Fibroblast of lung (primary cell): Measurements from ENCODE around the gene DOC2A. TPM values are rescaled to one million over a fixed set of nuclear protein-coding genes. Genes with fewer than 3 reads are reported as not detected.

ENCODE experiments used
- DNase-seq, 2 donors: peaks; one replicate each; pipeline versions ENCODE4 v3.0.0 to v3.0.0-alpha.2; 2010; ENCODE audit warnings: low read depth in 2 of 2
- H2AFZ ChIP-seq: 2 replicates; pipeline ENCODE4 v1.5.1; 2012; ENCODE audit warnings: low read length, control low read depth, inconsistent platforms
- H3K27ac ChIP-seq: 2 replicates; pipeline ENCODE4 v1.5.1; 2011; ENCODE audit warnings: low read length, control low read depth; ENCODE audit not compliant: insufficient read depth
- H3K27me3 ChIP-seq: 2 replicates; pipeline ENCODE4 v1.5.1; 2011; ENCODE audit warnings: mild to moderate bottlenecking, low read length; ENCODE audit not compliant: control insufficient read depth, insufficient read depth
- H3K36me3 ChIP-seq: 2 replicates; pipeline ENCODE4 v1.5.1; 2011; ENCODE audit warnings: low read length; ENCODE audit not compliant: control insufficient read depth, insufficient read depth
- H3K4me1 ChIP-seq: 2 replicates; pipeline ENCODE4 v1.5.1; 2011; ENCODE audit warnings: low read length; ENCODE audit not compliant: control insufficient read depth, insufficient read depth; ENCODE audit errors: extremely low read depth
- H3K4me2 ChIP-seq: 2 replicates; pipeline ENCODE4 v1.5.1; 2011; ENCODE audit warnings: low read length, control low read depth; ENCODE audit not compliant: insufficient read depth; ENCODE audit errors: extremely low read depth
- H3K4me3 ChIP-seq, 4 experiments: fragments of 200-600 bp in 1 of 4; sonication (generic) in 1 of 4; replicated peaks in 1 of 4; 2 replicates each; pipeline ENCODE4 v1.5.1; 2011 to 2016; ENCODE audit warnings: low read length in 4 of 4, low read depth in 3 of 4, mild to moderate bottlenecking in 3 of 4, control low read depth in 2 of 4, inconsistent platforms in 1 of 4, mixed read lengths in 1 of 4; ENCODE audit not compliant: insufficient read depth in 1 of 4; ENCODE audit errors: control extremely low read depth in 1 of 4
- H3K79me2 ChIP-seq: 2 replicates; pipeline ENCODE4 v1.5.1; 2012; ENCODE audit warnings: mild to moderate bottlenecking, low read length, inconsistent platforms; ENCODE audit not compliant: control insufficient read depth, insufficient read depth
- H3K9ac ChIP-seq: 2 replicates; pipeline ENCODE4 v1.5.1; 2011; ENCODE audit warnings: mild to moderate bottlenecking, low read length, control low read depth; ENCODE audit not compliant: insufficient read depth
- H3K9me3 ChIP-seq: 2 replicates; pipeline ENCODE4 v1.5.1; 2012; ENCODE audit warnings: low read depth, low read length; ENCODE audit not compliant: control insufficient read depth, insufficient read depth
- H4K20me1 ChIP-seq: 2 replicates; pipeline ENCODE4 v1.5.1; 2011; ENCODE audit warnings: low read length; ENCODE audit not compliant: control insufficient read depth, insufficient read depth; ENCODE audit errors: extremely low read depth
- CTCF ChIP-seq, 2 donors: IDR thresholded peaks in 1 of 2; conservative IDR thresholded peaks in 1 of 2; 1 replicate in 1 of 2; 2 replicates in 1 of 2; pipeline ENCODE4 v1.5.1; 2011 to 2012; ENCODE audit warnings: low read length in 2 of 2, control low read depth in 1 of 2, inconsistent platforms in 1 of 2, low read depth in 1 of 2, mild to moderate bottlenecking in 1 of 2
- EZH2 ChIP-seq: IDR thresholded peaks from 2 replicates; pipeline ENCODE4 v1.5.1; 2012; ENCODE audit warnings: low read length, control low read depth, mild to moderate bottlenecking; ENCODE audit errors: missing control alignments
- polyA plus RNA-seq, 2 donors: library from polyadenylated mRNA; depleted of rRNA in 1 of 2; stranded (reverse) in 1 of 2; unstranded in 1 of 2; fragments of >200 nt; gene quantifications; 2 replicates each; pipeline ENCODE4 v1.2.1, GENCODE V29; 2011 to 2012; ENCODE audit warnings: missing spikeins in 1 of 2
- total RNA-seq: library from RNA; depleted of rRNA; stranded (reverse); fragments of >200 nt; gene quantifications from 2 replicates; pipeline ENCODE4 v1.2.1, GENCODE V29; 2014

Gene DOC2A
- total and polyA plus RNA-seq, 2 donors (not counting 1 experiment from before 2014, with no cell fraction given) = 0.03 to 0.33 TPM

- H3K27ac ChIP-seq = no peak overlapping the region
- no peaks in the 10 kb centered on the region for H3K27me3 ChIP-seq
- H4K20me1 ChIP-seq = no peaks in the 10 kb centered on the region
- peaks cover 36% of the 10 kb centered on the region for H3K36me3 ChIP-seq
- TF ChIP-seq EZH2 (no peak), CTCF (conservative IDR thresholded peaks at IDR 0.05 in 1 of 2, IDR thresholded peaks at IDR 0.05 in 1 of 2; ENCODE audit: low read depth in 1 of 2, low read length in 2 of 2) (no peak)
- no peak overlapping the region for H3K9ac ChIP-seq
- H3K79me2 ChIP-seq = no peaks in the 10 kb centered on the region
- H2AFZ ChIP-seq = no peak overlapping the region
- H3K4me3 ChIP-seq = no peak overlapping the region
- no peak for DNase-seq
- H3K9me3 ChIP-seq = no peaks in the 10 kb centered on the region
- peaks cover 7% of the 10 kb centered on the region for H3K4me1 ChIP-seq
- H3K4me2 ChIP-seq = no peak overlapping the region
Measured at GRCh38 chr16:29990034-29990433, 20.8 kb downstream of the DOC2A start.

- H3K27ac ChIP-seq = no peak overlapping the region
- no peak overlapping the region for H3K9ac ChIP-seq
- H3K9me3 ChIP-seq = no peaks in the 10 kb centered on the region
- H2AFZ ChIP-seq = no peak overlapping the region
- H3K4me1 ChIP-seq = no peaks in the 10 kb centered on the region
- no peak overlapping the region for H3K4me2 ChIP-seq
- no peak overlapping the region for H3K4me3 ChIP-seq
- TF ChIP-seq CTCF (conservative IDR thresholded peaks at IDR 0.05 in 1 of 2, IDR thresholded peaks at IDR 0.05 in 1 of 2; ENCODE audit: low read depth in 1 of 2, low read length in 2 of 2) (no peak), EZH2 (no peak)
- H4K20me1 ChIP-seq = no peaks in the 10 kb centered on the region
- no peaks in the 10 kb centered on the region for H3K27me3 ChIP-seq
- H3K79me2 ChIP-seq = no peaks in the 10 kb centered on the region
- DNase-seq = no peak
- peaks cover 38% of the 10 kb centered on the region for H3K36me3 ChIP-seq
Measured at GRCh38 chr16:29989111-29989858, 21.5 kb downstream of the DOC2A start.

- Histone ChIP-seq H3K36me3 (peaks cover 37% of the 10 kb centered on the region), H3K4me1 (no peaks in the 10 kb centered on the region), H3K27ac (no peak overlapping the region), H3K27me3 (no peaks in the 10 kb centered on the region), H3K4me2 (no peak overlapping the region), H3K79me2 (no peaks in the 10 kb centered on the region), H3K9me3 (no peaks in the 10 kb centered on the region), H4K20me1 (no peaks in the 10 kb centered on the region), H3K9ac (no peak overlapping the region), H2AFZ (no peak overlapping the region), H3K4me3 (no peak overlapping the region)
- no peak for DNase-seq
- TF ChIP-seq CTCF (conservative IDR thresholded peaks at IDR 0.05 in 1 of 2, IDR thresholded peaks at IDR 0.05 in 1 of 2; ENCODE audit: low read depth in 1 of 2, low read length in 2 of 2) (no peak), EZH2 (no peak)
Measured at GRCh38 chr16:29988346-29989075, 22.3 kb downstream of the DOC2A start.
